Ovary (tissue), 9 donors: ENCODE data around the gene MINDY3. TPM values are rescaled to one million over a fixed set of nuclear protein-coding genes. Genes with fewer than 3 reads are reported as not detected.
"Not testable (repeated sequence)": the region's sequence is repeated elsewhere in the genome, so short reads cannot be mapped to it uniquely, and the experiment has no call there.

Source experiments
- DNase-seq, 5 donors: peaks; one replicate each; pipeline ENCODE4 v3.0.0-alpha.2; 2019 to 2020
- H3K27ac ChIP-seq, 2 donors: fragments of 200-600 bp; one replicate each; pipeline versions ENCODE4 v1.5.1 to v1.8.0; 2019 to 2022
- H3K27me3 ChIP-seq: fragments of 200-600 bp; one replicate; pipeline ENCODE4 v1.8.0; 2022
- H3K36me3 ChIP-seq: fragments of 200-600 bp; sonication (generic); one replicate; pipeline ENCODE4 v1.5.1; 2019
- H3K4me1 ChIP-seq: one replicate; pipeline ENCODE4 v1.8.1; 2013; ENCODE audit warnings: mild to moderate bottlenecking, moderate library complexity; ENCODE audit not compliant: insufficient read depth
- H3K4me3 ChIP-seq: fragments of 200-600 bp; sonication (generic); one replicate; pipeline ENCODE4 v1.5.1; 2017
- H3K9me3 ChIP-seq, 2 donors: fragments of 200-600 bp in 1 of 2; sonication (generic) in 1 of 2; one replicate each; pipeline versions ENCODE4 v1.5.1 to v1.8.1; 2013 to 2019; ENCODE audit warnings: mild to moderate bottlenecking in 1 of 2, moderate library complexity in 1 of 2
- CTCF ChIP-seq, 3 donors: fragments of 450-650 bp in 2 of 3; fragments of 200-600 bp in 1 of 3; IDR thresholded peaks; one replicate each; pipeline versions ENCODE4 v1.5.1 to v1.8.0; 2016 to 2022; ENCODE audit warnings: antibody characterized with exemption in 3 of 3, mild to moderate bottlenecking in 1 of 3
- EP300 ChIP-seq: sonication (generic); formaldehyde crosslinking; IDR thresholded peaks from one replicate; pipeline ENCODE4 v1.6.1; 2017; ENCODE audit warnings: antibody characterized with exemption
- POLR2A ChIP-seq: fragments of 450-650 bp; IDR thresholded peaks from one replicate; pipeline ENCODE4 v1.6.1; 2017; ENCODE audit warnings: antibody characterized with exemption, mild to moderate bottlenecking, moderate library complexity
- WGBS, 3 donors: extraction: QIAGEN DNeasy Blood & Tissue Kit in 1 of 3; methylation state at CpG; one replicate each; pipeline versions ENCODE4 v1.1.5 to v1.1.7; 2013 to 2017; 5-methylcytosine and 5-hydroxymethylcytosine counted together
- intact Hi-C, 4 donors: fragments of 100-400 bp; cut with DNase I; formaldehyde crosslinking; loops; one replicate each; pipeline versions ENCODE4 v1.11.0 to v1.15.1; 2022 to 2023
- polyA plus RNA-seq, 2 donors: library from polyadenylated mRNA; stranded (reverse); fragments of 200-250 nt in 1 of 2; fragments of 350-450 nt in 1 of 2; fragmentation: Illumina TruSeq in 1 of 2; extraction: RNeasy Lipid Tissue Mini Kit (QIAGEN cat#74804) in 1 of 2; gene quantifications; one replicate each; pipeline ENCODE4 v1.2.3, GENCODE V29; 2013 to 2014
- total RNA-seq, 7 donors: library from RNA; depleted of rRNA in 2 of 7; stranded (reverse); fragments of >200 nt in 2 of 7; fragmentation: NEBNext Ultra II Directional in 3 of 7; extraction: Animal tissue kit (Norgen Biotek cat#: 25700) in 3 of 7; gene quantifications; one replicate each; pipeline versions ENCODE4 v1.1.0 to v1.2.4, GENCODE V29; 2016 to 2023
- donor health status: DM: no; HTN: no; CAD: no; lungs with moderate emphysema.
- donor health status: DM: no; HTN: no; CAD: no.
- donor health status: Bipolar disorder and iron deficiency.
- donor health status: DM: yes; HTN: yes; CAD: no.
- donor health status: DM: no; HTN: no; CAD: no.
- donor health status: DM: yes; HTN: yes; CAD: no.

MINDY3 gene
- total and polyA plus RNA-seq, 9 donors: 15.7 to 43.3 (median 31.6) TPM

DNA sequence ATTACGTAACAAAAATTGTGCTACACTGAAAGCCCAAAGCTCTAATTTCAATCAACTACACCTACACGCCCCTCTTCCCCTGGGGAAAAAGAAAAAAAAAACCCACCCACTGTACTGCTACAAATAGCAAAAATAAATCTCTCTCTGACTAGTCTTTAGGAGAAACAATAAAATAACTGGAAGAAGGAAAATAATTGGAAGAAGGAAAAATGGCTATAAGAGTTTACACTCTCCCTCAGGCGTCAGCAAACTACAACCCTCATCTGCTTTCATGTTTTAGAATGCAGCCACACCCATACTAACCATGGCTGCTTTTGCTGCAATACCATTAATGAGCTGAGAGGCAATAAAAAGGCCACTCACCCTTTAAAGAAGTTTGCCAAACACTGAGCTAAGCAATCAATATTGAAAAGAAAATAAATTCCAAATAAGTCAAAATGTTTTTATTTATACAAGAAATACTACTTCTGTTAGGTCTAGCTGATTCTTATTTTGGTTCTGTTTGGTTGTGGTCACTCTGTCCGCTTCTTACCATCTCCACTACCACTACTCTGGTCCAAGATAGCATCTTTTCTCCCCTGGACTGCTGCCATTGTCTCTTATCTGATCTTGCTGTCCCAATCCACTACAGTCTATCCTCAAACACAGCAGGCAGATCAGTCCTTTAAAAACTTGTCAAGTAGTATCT lies 3.8 kb downstream of the MINDY3 start:
- H3K4me3 ChIP-seq: no peak overlapping the region
- no peak for DNase-seq
- no peaks in the 10 kb centered on the region for H3K9me3 ChIP-seq
- WGBS, 3 donors: 61 to 74% (median 74%) methylated on average over 4 of the region's 4 CpGs
- no peak overlapping the region for H3K27ac ChIP-seq
- no peaks in the 10 kb centered on the region for H3K4me1 ChIP-seq
- TF ChIP-seq POLR2A (no peak), CTCF (IDR thresholded peaks at IDR 0.05) (no peak), EP300 (no peak)
- intact Hi-C loops: no loop called here
- H3K36me3 ChIP-seq: no peaks in the 10 kb centered on the region
- H3K27me3 ChIP-seq: no peaks in the 10 kb centered on the region

GRCh38 chr10:15853800-15854199 lies 6.5 kb downstream of the MINDY3 start:
- no peak overlapping the region for H3K27ac ChIP-seq
- H3K27me3 ChIP-seq: no peaks in the 10 kb centered on the region
- intact Hi-C loops: no loop called here
- no peak overlapping the region for H3K4me3 ChIP-seq
- DNase-seq: no peak
- no peaks in the 10 kb centered on the region for H3K4me1 ChIP-seq
- no peaks in the 10 kb centered on the region for H3K36me3 ChIP-seq
- TF ChIP-seq POLR2A (no peak), EP300 (no peak), CTCF (IDR thresholded peaks at IDR 0.05) (no peak)
- H3K9me3 ChIP-seq: no peaks in the 10 kb centered on the region
- WGBS, 3 donors: 71 to 86% (median 75%) methylated on average over 4 of the region's 4 CpGs

GRCh38 chr10:15852111-15852557 lies 8.2 kb downstream of the MINDY3 start:
- intact Hi-C loops: no loop called here
- Histone ChIP-seq H3K36me3 (no peaks in the 10 kb centered on the region), H3K4me1 (no peaks in the 10 kb centered on the region), H3K27ac (no peak overlapping the region), H3K4me3 (no peak overlapping the region), H3K9me3 (no peaks in the 10 kb centered on the region), H3K27me3 (no peaks in the 10 kb centered on the region)
- TF ChIP-seq CTCF (IDR thresholded peaks at IDR 0.05) (no peak), POLR2A (no peak), EP300 (no peak)
- no peak for DNase-seq
- 24 to 55% (median 35%) methylated on average over 2 of the region's 2 CpGs for WGBS, 3 donors

- H3K4me1 ChIP-seq, DNase-seq, H3K36me3 ChIP-seq, H3K27me3 ChIP-seq, H3K27ac ChIP-seq, intact Hi-C loops, H3K4me3 ChIP-seq, H3K9me3 ChIP-seq: not testable (repeated sequence)
- WGBS, 3 donors: 95 to 97% (median 95%) methylated on average over 9 of the region's 9 CpGs
Measured at GRCh38 chr10:15850337-15850978, 9.8 kb downstream of the MINDY3 start.

GRCh38 chr10:15849316-15849715 lies 11.0 kb downstream of the MINDY3 start:
- 71 to 76% (median 74%) methylated on average over 4 of the region's 4 CpGs for WGBS, 3 donors
- Histone ChIP-seq H3K9me3 (no peaks in the 10 kb centered on the region), H3K36me3 (no peaks in the 10 kb centered on the region), H3K4me3 (no peak overlapping the region), H3K27ac (no peak overlapping the region), H3K4me1 (no peaks in the 10 kb centered on the region), H3K27me3 (no peaks in the 10 kb centered on the region)
- DNase-seq: no peak
- intact Hi-C loops: no loop called here
- TF ChIP-seq CTCF (IDR thresholded peaks at IDR 0.05) (no peak), EP300 (no peak), POLR2A (no peak)
